Measurements from ENCODE around the gene SND1. TPM values are rescaled to one million over a fixed set of nuclear protein-coding genes. Genes with fewer than 3 reads are reported as not detected.

The SND1 gene
- total RNA-seq, 1 donor from 2014 or later: 232 TPM

DNA sequence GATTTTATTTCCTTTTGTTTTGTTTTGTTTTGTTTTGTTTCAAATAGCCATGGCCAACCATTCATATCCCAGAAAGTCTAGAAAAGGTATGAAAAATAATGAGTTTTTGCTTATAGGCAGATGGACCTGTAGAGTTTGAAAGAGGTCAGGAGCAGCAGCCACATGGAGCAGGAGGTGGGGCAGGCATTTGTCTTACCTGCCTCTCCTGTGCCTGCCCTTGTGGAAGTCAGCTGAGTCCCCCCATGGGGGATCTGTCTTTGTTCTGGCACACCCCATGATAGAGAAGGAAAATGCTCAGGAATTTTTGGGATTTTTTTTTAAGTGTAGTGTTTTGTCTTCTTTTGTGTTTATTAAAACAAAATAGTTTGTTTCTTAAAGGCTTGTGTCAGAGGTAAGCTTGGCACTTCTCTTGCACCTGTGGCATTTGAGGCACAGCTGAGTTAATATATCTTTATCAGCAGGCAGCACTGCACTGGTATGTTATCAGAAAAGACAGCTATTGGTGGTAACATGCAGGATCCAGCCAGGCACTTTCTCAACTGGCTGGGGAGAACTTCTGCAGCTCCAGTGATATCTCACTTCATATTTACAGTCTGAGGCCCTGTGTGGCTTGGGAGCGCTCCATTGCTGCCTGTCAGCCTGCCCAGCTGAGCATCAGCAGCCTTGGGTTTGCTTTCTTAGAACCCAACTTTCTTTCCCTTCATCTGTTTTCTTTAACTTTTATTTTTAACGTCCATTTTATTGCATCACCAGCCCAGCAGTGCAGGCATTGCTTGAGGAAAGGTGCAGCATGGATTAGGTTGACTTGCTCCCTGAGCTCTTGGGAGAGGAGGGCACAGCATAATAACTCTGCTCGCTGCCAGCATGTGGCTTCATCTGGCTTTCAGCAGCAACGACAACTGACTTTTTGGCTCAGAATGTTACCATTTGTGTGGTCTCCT, 334.9 kb downstream of the SND1 start:
- no peak for DNase-seq (ENCODE audit: low read depth)
- Histone ChIP-seq H3K36me3 (ENCODE audit: control insufficient read depth, insufficient read depth, low read length) (peaks cover 1% of the 10 kb centered on the region), H3K27me3 (ENCODE audit: control insufficient read depth, insufficient read depth, low read length) (no peaks in the 10 kb centered on the region), H3K4me3 (ENCODE audit: low read depth, low read length) (no peak overlapping the region)
- no peak for FAIRE-seq
- TF ChIP-seq, protein P1, sequence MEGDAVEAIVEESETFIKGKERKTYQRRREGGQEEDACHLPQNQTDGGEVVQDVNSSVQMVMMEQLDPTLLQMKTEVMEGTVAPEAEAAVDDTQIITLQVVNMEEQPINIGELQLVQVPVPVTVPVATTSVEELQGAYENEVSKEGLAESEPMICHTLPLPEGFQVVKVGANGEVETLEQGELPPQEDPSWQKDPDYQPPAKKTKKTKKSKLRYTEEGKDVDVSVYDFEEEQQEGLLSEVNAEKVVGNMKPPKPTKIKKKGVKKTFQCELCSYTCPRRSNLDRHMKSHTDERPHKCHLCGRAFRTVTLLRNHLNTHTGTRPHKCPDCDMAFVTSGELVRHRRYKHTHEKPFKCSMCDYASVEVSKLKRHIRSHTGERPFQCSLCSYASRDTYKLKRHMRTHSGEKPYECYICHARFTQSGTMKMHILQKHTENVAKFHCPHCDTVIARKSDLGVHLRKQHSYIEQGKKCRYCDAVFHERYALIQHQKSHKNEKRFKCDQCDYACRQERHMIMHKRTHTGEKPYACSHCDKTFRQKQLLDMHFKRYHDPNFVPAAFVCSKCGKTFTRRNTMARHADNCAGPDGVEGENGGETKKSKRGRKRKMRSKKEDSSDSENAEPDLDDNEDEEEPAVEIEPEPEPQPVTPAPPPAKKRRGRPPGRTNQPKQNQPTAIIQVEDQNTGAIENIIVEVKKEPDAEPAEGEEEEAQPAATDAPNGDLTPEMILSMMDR (IDR thresholded peaks at IDR 0.05; ENCODE audit: insufficient read depth, low read length, severe bottlenecking): no peak

DNA sequence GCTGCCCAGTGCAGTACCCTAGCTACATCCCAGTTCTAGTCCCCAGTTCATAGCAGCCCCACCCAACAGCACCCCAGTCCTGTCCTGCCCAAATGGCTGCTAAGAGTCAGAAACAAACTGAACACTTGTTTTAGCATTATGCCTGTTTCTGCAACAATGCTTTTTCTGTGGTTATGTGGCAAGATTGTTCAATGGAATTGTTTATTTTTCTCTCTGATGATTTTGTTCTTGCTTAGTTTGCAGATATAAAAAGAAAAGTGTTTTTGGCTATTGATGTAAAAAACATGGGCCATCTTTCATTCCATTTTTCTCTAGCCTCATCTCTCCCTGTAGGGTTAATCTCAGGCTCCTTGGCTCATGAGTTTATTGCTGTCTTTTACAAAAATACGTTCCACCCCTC, 336.8 kb downstream of the SND1 start:
- TF ChIP-seq, protein P1 (IDR thresholded peaks at IDR 0.05; ENCODE audit: insufficient read depth, low read length, severe bottlenecking): no peak
- no peak overlapping the region for H3K4me3 ChIP-seq (ENCODE audit: low read depth, low read length)
- FAIRE-seq (no peak), DNase-seq (ENCODE audit: low read depth) (no peak)
- no peaks in the 10 kb centered on the region for H3K27me3 ChIP-seq (ENCODE audit: control insufficient read depth, insufficient read depth, low read length)
- H3K36me3 ChIP-seq (ENCODE audit: control insufficient read depth, insufficient read depth, low read length): peaks cover 6% of the 10 kb centered on the region

DNA sequence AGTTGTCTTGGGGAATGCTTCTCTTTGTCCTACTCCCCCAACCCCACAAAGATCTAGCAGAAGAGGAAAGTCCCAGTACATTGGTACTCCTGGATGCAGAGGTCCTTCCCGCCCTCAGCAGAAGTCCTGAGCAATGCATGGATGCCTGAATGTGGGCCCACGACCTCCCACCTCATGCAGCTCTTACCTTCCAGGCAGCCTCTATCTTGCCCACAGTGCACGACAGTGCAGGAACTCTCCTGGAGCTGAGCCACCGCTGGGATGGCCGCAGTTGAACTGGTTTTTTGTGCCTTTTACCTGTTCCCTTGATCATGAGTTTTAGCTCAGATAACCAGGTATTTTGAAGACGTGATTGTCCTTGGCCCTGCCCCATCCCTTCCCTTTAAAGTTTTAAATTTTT, 341.3 kb downstream of the SND1 start:
- H3K4me3 ChIP-seq (ENCODE audit: low read depth, low read length): no peak overlapping the region
- H3K27me3 ChIP-seq (ENCODE audit: control insufficient read depth, insufficient read depth, low read length): no peaks in the 10 kb centered on the region
- DNase-seq (ENCODE audit: low read depth) (no peak), FAIRE-seq (no peak)
- peaks cover 7% of the 10 kb centered on the region for H3K36me3 ChIP-seq (ENCODE audit: control insufficient read depth, insufficient read depth, low read length)
- TF ChIP-seq, protein P1 (IDR thresholded peaks at IDR 0.05; ENCODE audit: insufficient read depth, low read length, severe bottlenecking): no peak

DNA sequence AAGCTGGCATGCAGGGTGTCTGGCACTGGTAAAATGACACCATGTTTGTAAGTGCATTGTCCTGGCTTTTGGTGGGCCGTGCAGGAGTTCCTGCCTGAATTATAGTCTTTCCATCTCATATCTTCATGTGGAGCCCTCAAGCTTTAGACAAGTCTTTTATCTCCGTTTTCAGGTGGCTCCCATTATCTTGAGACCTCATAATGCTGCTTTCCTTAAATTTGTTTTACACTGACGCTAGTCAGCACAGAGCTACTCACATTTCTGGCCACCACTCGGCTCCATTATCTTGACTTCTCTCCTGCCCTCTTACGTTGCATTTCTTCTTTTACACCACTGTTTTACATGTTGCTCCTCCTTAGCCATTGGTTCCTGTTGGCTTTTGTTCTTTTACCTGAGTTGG, 342.0 kb downstream of the SND1 start:
- peaks cover 7% of the 10 kb centered on the region for H3K36me3 ChIP-seq (ENCODE audit: control insufficient read depth, insufficient read depth, low read length)
- FAIRE-seq (no peak), DNase-seq (ENCODE audit: low read depth) (no peak)
- no peaks in the 10 kb centered on the region for H3K27me3 ChIP-seq (ENCODE audit: control insufficient read depth, insufficient read depth, low read length)
- no peak overlapping the region for H3K4me3 ChIP-seq (ENCODE audit: low read depth, low read length)
- TF ChIP-seq, protein P1 (IDR thresholded peaks at IDR 0.05; ENCODE audit: insufficient read depth, low read length, severe bottlenecking): no peak

DNA sequence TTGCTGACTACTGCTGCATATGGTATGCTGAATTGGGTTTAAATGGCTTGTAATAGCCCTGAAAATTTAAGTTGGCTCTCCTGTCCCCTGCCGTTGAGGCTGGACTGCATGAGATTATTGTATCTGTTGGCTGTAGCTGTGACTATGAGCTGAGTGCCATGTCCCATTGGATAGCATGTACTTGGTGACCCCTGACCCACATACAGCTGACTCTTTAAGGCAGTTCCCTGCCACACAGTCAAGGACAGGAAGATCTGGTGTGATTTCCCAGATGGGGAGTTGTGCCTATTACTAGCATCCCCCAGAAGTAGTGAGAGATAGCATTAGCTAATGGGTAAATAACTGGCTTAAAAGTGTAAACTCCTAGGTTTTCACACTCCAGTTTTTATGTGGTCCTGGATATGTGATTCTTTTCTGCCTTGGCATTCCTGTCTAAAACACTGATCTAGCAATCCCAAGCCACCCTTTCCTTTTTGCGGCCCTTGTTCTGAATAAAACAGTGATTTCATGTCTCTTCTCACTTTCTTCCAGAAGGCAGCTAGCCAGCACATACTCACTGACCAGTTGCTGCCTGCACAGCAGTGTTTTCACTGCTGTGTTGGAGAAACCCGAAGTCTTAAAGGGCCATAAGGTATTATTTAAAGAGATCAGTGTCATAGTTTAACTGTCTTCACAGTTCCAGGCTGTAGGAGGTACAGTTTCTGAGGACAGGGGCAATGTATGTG, 343.3 kb downstream of the SND1 start:
- Histone ChIP-seq H3K27me3 (ENCODE audit: control insufficient read depth, insufficient read depth, low read length) (no peaks in the 10 kb centered on the region), H3K36me3 (ENCODE audit: control insufficient read depth, insufficient read depth, low read length) (peaks cover 7% of the 10 kb centered on the region), H3K4me3 (ENCODE audit: low read depth, low read length) (no peak overlapping the region)
- FAIRE-seq (no peak), DNase-seq (ENCODE audit: low read depth) (no peak)
- TF ChIP-seq, protein P1 (IDR thresholded peaks at IDR 0.05; ENCODE audit: insufficient read depth, low read length, severe bottlenecking): no peak

All from bronchial epithelial cell (primary cell).